Pancreas (tissue), 10 donors: Measurements from ENCODE around the gene CLVS2. TPM values are rescaled to one million over a fixed set of nuclear protein-coding genes. Genes with fewer than 3 reads are reported as not detected.

Source experiments
- ATAC-seq, 4 donors: fragments of 200-7000 bp; cut with Tn5 transposase; one replicate each; pipeline versions ENCODE4 v1.8.0 to v1.9.1; 2020; ENCODE audit warnings: mild to moderate bottlenecking in 4 of 4, moderate library complexity in 4 of 4
- DNase-seq, 6 donors: peaks; one replicate each; pipeline ENCODE4 v3.0.0-alpha.2; 2020
- FAIRE-seq: peaks from 2 replicates; lab custom pipeline; 2012; peaks lifted over from hg19 to GRCh38; lab: Jason Lieb, UNC
- H3K27ac ChIP-seq, 4 donors: fragments of 200-600 bp; sonication (generic); 1 replicate in 3 of 4; 2 replicates in 1 of 4; pipeline versions ENCODE4 v1.5.0 to v1.8.0; 2020
- H3K27me3 ChIP-seq, 4 donors: fragments of 200-600 bp; one replicate each; pipeline ENCODE4 v1.8.0; 2021
- H3K36me3 ChIP-seq, 3 donors: fragments of 200-600 bp; sonication (generic) in 1 of 3; one replicate each; pipeline versions ENCODE4 v1.5.0 to v1.8.0; 2020 to 2021
- H3K4me1 ChIP-seq, 3 donors: fragments of 200-600 bp; one replicate each; pipeline ENCODE4 v1.8.0; 2021
- H3K4me3 ChIP-seq, 4 donors: fragments of 200-600 bp; sonication (generic) in 2 of 4; one replicate each; pipeline versions ENCODE4 v1.5.0 to v1.8.0; 2020 to 2021
- H3K9me3 ChIP-seq, 4 donors: fragments of 200-600 bp; one replicate each; pipeline ENCODE4 v1.8.0; 2021
- CTCF ChIP-seq, 4 donors: fragments of 200-600 bp; sonication (generic) in 3 of 4; IDR thresholded peaks; one replicate each; pipeline versions ENCODE4 v1.5.0 to v1.8.0; 2021; ENCODE audit warnings: antibody characterized with exemption in 4 of 4
- WGBS, 2 donors: extraction: QIAGEN DNeasy Blood & Tissue Kit; methylation state at CpG; one replicate each; pipeline ENCODE4 v1.1.7; 2013; 5-methylcytosine and 5-hydroxymethylcytosine counted together
- intact Hi-C, 3 donors: fragments of 100-400 bp; cut with DNase I; formaldehyde crosslinking; loops; one replicate each; pipeline versions ENCODE4 v1.11.1 to v1.14.2; 2022
- polyA plus RNA-seq, 2 donors: library from polyadenylated mRNA; stranded (reverse); fragments of 200-250 nt; gene quantifications; one replicate each; pipeline ENCODE4 v1.2.3, GENCODE V29; 2013
- total RNA-seq, 6 donors: library from RNA; stranded (reverse); fragmentation: NEBNext Ultra II Directional in 4 of 6; extraction: Animal tissue kit (Norgen Biotek cat#: 25700) in 4 of 6; gene quantifications; one replicate each; pipeline versions ENCODE4 v1.2.1 to v1.2.4, GENCODE V29; 2021 to 2023
- donor health status: healthy with polysubstance abuse.
- donor health status: DM: no; HTN: no; CAD: no; lungs with moderate emphysema.
- donor health status: DM: no; HTN: no; CAD: no.
- donor health status: control.
- donor health status: control.
- donor health status: Bipolar disorder and iron deficiency.
- donor health status: DM: yes; HTN: yes; CAD: no.
- donor health status: DM: no; HTN: no; CAD: no.
- donor health status: DM: no; HTN: no; CAD: no.
- donor health status: DM: yes; HTN: yes; CAD: no.

CLVS2 gene
- total and polyA plus RNA-seq, 8 donors: under 0.01 to 0.06 (median 0.03) TPM; not detected in 4

DNA sequence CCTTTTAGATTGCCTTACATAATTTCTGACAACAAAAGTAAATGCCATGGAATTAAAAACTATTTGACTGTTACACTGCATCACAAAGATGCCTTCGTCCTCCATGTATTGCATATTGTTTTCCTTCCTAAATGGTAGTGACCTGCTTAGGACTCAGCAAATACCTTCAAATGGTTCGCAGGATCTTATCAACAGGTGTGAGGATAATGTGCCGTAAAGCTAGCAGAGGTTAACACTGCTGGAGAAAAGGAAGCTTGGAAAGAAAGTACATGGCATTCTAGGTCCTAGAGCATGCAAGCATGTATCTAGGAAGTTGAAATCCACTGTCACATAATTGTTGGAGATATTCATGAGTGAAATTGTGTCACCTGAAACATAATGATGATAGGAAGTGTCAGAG is 5.5 kb downstream of the CLVS2 start:
- no peak for DNase-seq
- ATAC-seq: no peak
- FAIRE-seq: no peak

GRCh38 chr6:123007885-123008284 is 11.8 kb downstream of the CLVS2 start:
- no peaks in the 10 kb centered on the region for H3K9me3 ChIP-seq
- H3K36me3 ChIP-seq: no peaks in the 10 kb centered on the region
- H3K4me1 ChIP-seq: no peaks in the 10 kb centered on the region
- intact Hi-C loops: no loop called here
- FAIRE-seq (no peak), ATAC-seq (no peak), DNase-seq (no peak)
- H3K27ac ChIP-seq: no peak overlapping the region
- H3K4me3 ChIP-seq: no peak overlapping the region
- no peaks in the 10 kb centered on the region for H3K27me3 ChIP-seq
- no peak for TF ChIP-seq CTCF (IDR thresholded peaks at IDR 0.05)

More for the DNA sequence above, 5.5 kb downstream of the CLVS2 start:
- 22 to 26% methylated on average over 3 of the region's 3 CpGs for WGBS, 2 donors
- no peak for TF ChIP-seq CTCF (IDR thresholded peaks at IDR 0.05)
- H3K4me3 ChIP-seq: no peak overlapping the region
- no peaks in the 10 kb centered on the region for H3K27me3 ChIP-seq
- no peaks in the 10 kb centered on the region for H3K36me3 ChIP-seq
- intact Hi-C loops: no loop called here
- no peaks in the 10 kb centered on the region for H3K9me3 ChIP-seq
- no peak overlapping the region for H3K27ac ChIP-seq
- H3K4me1 ChIP-seq: no peaks in the 10 kb centered on the region

- Histone ChIP-seq H3K27me3 (no peaks in the 10 kb centered on the region), H3K36me3 (no peaks in the 10 kb centered on the region), H3K4me1 (no peaks in the 10 kb centered on the region), H3K4me3 (no peak overlapping the region), H3K9me3 (no peaks in the 10 kb centered on the region), H3K27ac (no peak overlapping the region)
- 60 to 78% methylated on average over 2 of the region's 2 CpGs for WGBS, 2 donors
- no peak for FAIRE-seq
- ATAC-seq: no peak
- intact Hi-C loops: no loop called here
- no peak for TF ChIP-seq CTCF (IDR thresholded peaks at IDR 0.05)
- no peak for DNase-seq
These were observed 13.0 kb downstream of the CLVS2 start for GRCh38 chr6:123009059-123009458.

GRCh38 chr6:123014835-123015234 is 18.8 kb downstream of the CLVS2 start:
- Histone ChIP-seq H3K4me1 (no peaks in the 10 kb centered on the region), H3K27ac (no peak overlapping the region), H3K27me3 (no peaks in the 10 kb centered on the region), H3K36me3 (no peaks in the 10 kb centered on the region), H3K4me3 (no peak overlapping the region), H3K9me3 (no peaks in the 10 kb centered on the region)
- FAIRE-seq (no peak), DNase-seq (no peak), ATAC-seq (no peak)
- intact Hi-C loops: no loop called here
- no peak for TF ChIP-seq CTCF (IDR thresholded peaks at IDR 0.05)

- H3K27me3 ChIP-seq: no peaks in the 10 kb centered on the region
- TF ChIP-seq CTCF (IDR thresholded peaks at IDR 0.05): no peak
- H3K4me1 ChIP-seq: no peaks in the 10 kb centered on the region
- peak in 2 of 4 donors; percentile 34 to 66 for ATAC-seq
- intact Hi-C loops: no loop called here
- H3K4me3 ChIP-seq: no peak overlapping the region
- H3K9me3 ChIP-seq: no peaks in the 10 kb centered on the region
- no peak overlapping the region for H3K27ac ChIP-seq
- WGBS, 2 donors: 61 to 62% methylated on average over 4 of the region's 4 CpGs
- peak in 1 of 6 donors; percentile 13 for DNase-seq
- no peaks in the 10 kb centered on the region for H3K36me3 ChIP-seq
- FAIRE-seq: no peak
These were observed 20.5 kb downstream of the CLVS2 start for GRCh38 chr6:123016431-123017103.
